Natural killer cell (primary cell): ENCODE measurements around the gene MYBPH. TPM values are rescaled to one million over a fixed set of nuclear protein-coding genes. Genes with fewer than 3 reads are reported as not detected.

ENCODE experiments used
- ATAC-seq, 3 donors: fragments of 150-1000 bp in 2 of 3; fragments of 200-7000 bp in 1 of 3; cut with Tn5 transposase; 1 replicate in 1 of 3; 2 replicates in 2 of 3; pipeline ENCODE4 v1.10.0; 2021; ENCODE audit warnings: mild to moderate bottlenecking in 2 of 3, moderate library complexity in 2 of 3
- DNase-seq, 2 donors: peaks; one replicate each; pipeline versions ENCODE4 v3.0.0 to v3.0.0-alpha.2; 2013 to 2021; ENCODE audit warnings: mixed read lengths in 1 of 2
- H3K27ac ChIP-seq: one replicate; pipeline ENCODE4 v1.5.1; 2013; ENCODE audit warnings: mild to moderate bottlenecking, low read length
- H3K27me3 ChIP-seq: one replicate; pipeline ENCODE4 v1.6.1; 2013; ENCODE audit warnings: low read length; ENCODE audit not compliant: control insufficient read depth, insufficient read depth
- H3K36me3 ChIP-seq: one replicate; pipeline ENCODE4 v1.6.1; 2013; ENCODE audit warnings: low read length; ENCODE audit not compliant: control insufficient read depth, insufficient read depth
- H3K4me1 ChIP-seq: one replicate; pipeline ENCODE4 v1.6.1; 2013; ENCODE audit warnings: low read length; ENCODE audit not compliant: control insufficient read depth, insufficient read depth
- H3K4me3 ChIP-seq: one replicate; pipeline ENCODE4 v1.5.1; 2013; ENCODE audit warnings: low read length
- H3K9me3 ChIP-seq: one replicate; pipeline ENCODE4 v1.6.1; 2013; ENCODE audit warnings: low read length; ENCODE audit not compliant: control insufficient read depth, insufficient read depth
- H3K27ac Mint-ChIP-seq, 2 donors: one replicate each; pipeline ENCODE4 v1.8.0; 2022; ENCODE audit warnings: mild to moderate bottlenecking in 2 of 2, mixed read lengths in 2 of 2, moderate library complexity in 1 of 2
- H3K27me3 Mint-ChIP-seq, 2 donors: one replicate each; pipeline ENCODE4 v1.8.0; 2022; ENCODE audit warnings: low read depth in 2 of 2, mixed read lengths in 2 of 2
- H3K36me3 Mint-ChIP-seq: one replicate; pipeline ENCODE4 v1.8.0; 2022; ENCODE audit warnings: mixed read lengths
- H3K4me1 Mint-ChIP-seq, 2 donors: one replicate each; pipeline ENCODE4 v1.8.0; 2022; ENCODE audit warnings: mixed read lengths in 2 of 2
- H3K4me3 Mint-ChIP-seq: one replicate; pipeline ENCODE4 v1.8.0; 2022; ENCODE audit warnings: mild to moderate bottlenecking, moderate library complexity, mixed read lengths
- H3K9me3 Mint-ChIP-seq, 2 donors: one replicate each; pipeline ENCODE4 v1.8.0; 2022; ENCODE audit warnings: mixed read lengths in 2 of 2
- CTCF ChIP-seq: fragments of 200-600 bp; IDR thresholded peaks from one replicate; pipeline ENCODE4 v1.8.0; 2022; ENCODE audit warnings: antibody characterized with exemption
- WGBS: methylation state at CpG from one replicate; pipeline ENCODE4 v1.1.7; 2013; ENCODE audit warnings: missing lambda C conversion rate; ENCODE audit not compliant: insufficient coverage; 5-methylcytosine and 5-hydroxymethylcytosine counted together
- intact Hi-C: fragments of 100-400 bp; cut with micrococcal nuclease; formaldehyde crosslinking; loops from one replicate; pipeline ENCODE4 v1.14.2; 2022
- total RNA-seq, 4 donors: library from RNA; stranded (reverse); fragments of 120-200 nt in 1 of 4; gene quantifications; one replicate each; pipeline versions ENCODE4 v1.2.3 to v1.2.4, GENCODE V29; 2013 to 2022

Gene MYBPH
- total RNA-seq, 3 donors from 2014 or later (not counting 1 experiment from before 2014, with no cell fraction given): not detected

DNA sequence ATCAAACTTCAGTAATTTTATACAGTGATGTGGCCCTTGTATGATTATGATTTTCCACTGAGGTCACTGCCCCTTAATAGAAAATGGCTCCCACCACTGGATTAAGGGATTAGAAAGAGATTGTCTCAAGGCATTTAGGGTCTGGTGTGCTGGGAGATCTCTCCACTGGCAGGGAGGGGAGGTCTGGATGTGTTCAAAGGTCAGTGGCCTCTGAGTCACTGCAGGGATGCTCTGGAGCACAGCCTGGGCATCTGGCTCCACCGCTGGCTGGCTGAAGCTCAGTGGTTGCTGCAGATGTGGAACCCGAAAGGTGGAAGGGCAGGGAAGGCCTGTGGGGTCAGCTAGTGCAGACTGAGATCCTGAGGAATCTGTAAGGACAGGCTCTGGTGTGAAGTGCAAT lies 29.1 kb upstream of the MYBPH start:
- H3K4me3 ChIP-seq: no peak overlapping the region
- peaks cover 7% of the 10 kb centered on the region for H3K4me1 ChIP-seq
- no peak for TF ChIP-seq CTCF
- H3K36me3 Mint-ChIP-seq: no peaks in the 10 kb centered on the region
- no peak overlapping the region for H3K27ac ChIP-seq
- DNase-seq (no peak), ATAC-seq (no peak)
- intact Hi-C loops: no loop called here
- no peaks in the 10 kb centered on the region for H3K4me1 Mint-ChIP-seq
- H3K27ac Mint-ChIP-seq: no peak overlapping the region
- no peak overlapping the region for H3K4me3 Mint-ChIP-seq
- no peaks in the 10 kb centered on the region for H3K9me3 Mint-ChIP-seq
- no peaks in the 10 kb centered on the region for H3K27me3 ChIP-seq
- no peaks in the 10 kb centered on the region for H3K36me3 ChIP-seq
- 83% methylated on average over 2 of the region's 2 CpGs for WGBS
- H3K9me3 ChIP-seq: no peaks in the 10 kb centered on the region
- H3K27me3 Mint-ChIP-seq: peaks cover 27 to 29% of the 10 kb centered on the region in 2 donors

DNA sequence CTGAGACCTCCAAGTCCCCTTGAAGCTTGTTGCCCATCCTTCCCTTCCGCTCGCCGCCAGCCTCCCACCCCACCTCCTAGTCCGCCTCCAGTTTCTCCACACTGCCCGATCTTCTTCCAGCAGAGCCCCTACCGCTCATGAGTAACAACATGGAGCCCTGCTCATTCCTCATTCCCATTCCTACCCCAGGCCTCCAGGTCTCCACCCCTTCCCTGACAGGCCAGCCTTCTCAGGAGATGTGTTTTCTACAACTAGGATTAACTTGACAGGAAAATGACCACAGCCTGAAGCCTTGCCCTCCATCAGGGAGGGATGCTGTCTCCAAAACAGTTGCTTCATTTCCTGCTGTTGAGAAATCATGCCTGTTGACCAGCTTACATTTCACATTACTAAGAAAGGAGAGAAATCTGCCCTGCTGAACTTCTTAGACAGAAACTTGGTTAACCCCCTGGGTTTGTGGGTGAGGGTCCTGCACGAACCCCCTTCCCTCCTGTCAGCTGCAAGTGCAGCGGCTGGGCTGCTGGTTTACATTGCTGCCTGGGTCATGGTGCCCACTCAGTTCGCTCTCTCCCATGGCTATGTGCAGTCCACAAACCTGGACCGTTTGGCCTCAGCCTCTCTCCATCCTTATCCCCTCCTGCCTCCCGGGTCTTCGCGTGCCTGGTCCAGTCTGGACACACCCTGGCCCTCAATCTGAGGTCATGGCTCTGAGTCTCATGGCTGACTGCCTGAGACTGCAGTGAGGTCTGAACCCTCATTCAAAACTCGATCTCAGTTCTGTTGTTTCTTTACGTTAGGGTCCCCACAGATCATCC lies 27.0 kb upstream of the MYBPH start:
- no peak for DNase-seq
- peaks cover 7% of the 10 kb centered on the region for H3K4me1 ChIP-seq
- no peak overlapping the region for H3K4me3 ChIP-seq

GRCh38 chr1:203201516-203202205 lies 26.0 kb upstream of the MYBPH start:
- peaks cover 23 to 28% of the 10 kb centered on the region in 2 donors for H3K27me3 Mint-ChIP-seq
- H3K4me1 ChIP-seq: peaks cover 7% of the 10 kb centered on the region
- no peaks in the 10 kb centered on the region for H3K36me3 Mint-ChIP-seq

More for the DNA sequence above, 27.0 kb upstream of the MYBPH start:
- Histone ChIP-seq H3K27me3 (no peaks in the 10 kb centered on the region), H3K36me3 (no peaks in the 10 kb centered on the region), H3K27ac (no peak overlapping the region), H3K9me3 (no peaks in the 10 kb centered on the region)
- intact Hi-C loops: no loop called here
- ATAC-seq: no peak
- Mint-ChIP-seq H3K9me3 (no peaks in the 10 kb centered on the region), H3K4me3 (no peak overlapping the region), H3K4me1 (no peaks in the 10 kb centered on the region), H3K27me3 (peaks cover 23 to 26% of the 10 kb centered on the region in 2 donors), H3K27ac (no peak overlapping the region), H3K36me3 (no peaks in the 10 kb centered on the region)
- TF ChIP-seq CTCF: no peak
- WGBS: 86% methylated on average over 15 of the region's 15 CpGs

More at GRCh38 chr1:203201516-203202205, 26.0 kb upstream of the MYBPH start:
- Histone ChIP-seq H3K27ac (no peak overlapping the region), H3K4me3 (no peak overlapping the region), H3K27me3 (no peaks in the 10 kb centered on the region), H3K9me3 (no peaks in the 10 kb centered on the region), H3K36me3 (no peaks in the 10 kb centered on the region)
- H3K4me3 Mint-ChIP-seq: no peak overlapping the region
- intact Hi-C loops: no loop called here
- no peaks in the 10 kb centered on the region for H3K4me1 Mint-ChIP-seq
- H3K9me3 Mint-ChIP-seq: no peaks in the 10 kb centered on the region
- DNase-seq: no peak
- no peak for ATAC-seq
- no peak for TF ChIP-seq CTCF
- H3K27ac Mint-ChIP-seq: no peak overlapping the region
- 66% methylated on average over 10 of the region's 10 CpGs for WGBS
